Heart left ventricle (tissue), 13 donors: ENCODE results near the gene PI16.

Source experiments
- CTCF ChIP-seq, 12 donors: fragments of 200-600 bp; sonication (generic) in 4 of 12; IDR thresholded peaks; one replicate each; pipeline versions ENCODE4 v1.5.0 to v1.8.0; 2018 to 2022; ENCODE audit warnings: antibody characterized with exemption in 12 of 12, mild to moderate bottlenecking in 5 of 12
- POLR2A ChIP-seq, 2 donors: fragments of 450-650 bp; IDR thresholded peaks; one replicate each; pipeline ENCODE4 v1.6.1; 2017; ENCODE audit warnings: antibody characterized with exemption in 2 of 2, mild to moderate bottlenecking in 2 of 2, moderate library complexity in 2 of 2
- donor health status: ischemic (EF 13 %, LVEDD 7.1; RV severe dilation, severe dysfunction).
- donor health status: DM: no; HTN: yes; CAD: no.
- donor health status: DM: no; HTN: no; CAD: no.
- donor health status: ischemic (EF 25% LVEDD 6.9; RV normal size, moderate dysfunction).
- donor health status: ischemic (EF 25% LVEDD 5.7; RV mildly dilated, moderate dysfunction).
- donor health status: ischemic (EF 35%, LVEDD 5.7; RV mildly dilated, moderate dysfunction).
- donor health status: nonischemic (EF 11% LVEDD 7.7; RV severe dilation, severe dysfunction).
- donor health status: DM: yes; HTN: yes; CAD: no.
- donor health status: PGD.
- donor health status: ischemic (EF 29% LVEDD 5.4; RV normal size, mild dysfunction).
- donor health status: nonischemic (EF 23%, LVEDD 6.1; RV moderate dilation, normal function).

GRCh38 chr6:36928547-36928918 lies 26.0 kb upstream of the PI16 start:
- TF ChIP-seq POLR2A (IDR thresholded peaks at IDR 0.05) (no peak), CTCF (IDR thresholded peaks at IDR 0.05) (no peak)
